ENCODE results near the gene ADAM19.
A peak's percentile ranks its signal among the peaks of the same experiment; 100 is the strongest.

ADAM19 gene

DNA sequence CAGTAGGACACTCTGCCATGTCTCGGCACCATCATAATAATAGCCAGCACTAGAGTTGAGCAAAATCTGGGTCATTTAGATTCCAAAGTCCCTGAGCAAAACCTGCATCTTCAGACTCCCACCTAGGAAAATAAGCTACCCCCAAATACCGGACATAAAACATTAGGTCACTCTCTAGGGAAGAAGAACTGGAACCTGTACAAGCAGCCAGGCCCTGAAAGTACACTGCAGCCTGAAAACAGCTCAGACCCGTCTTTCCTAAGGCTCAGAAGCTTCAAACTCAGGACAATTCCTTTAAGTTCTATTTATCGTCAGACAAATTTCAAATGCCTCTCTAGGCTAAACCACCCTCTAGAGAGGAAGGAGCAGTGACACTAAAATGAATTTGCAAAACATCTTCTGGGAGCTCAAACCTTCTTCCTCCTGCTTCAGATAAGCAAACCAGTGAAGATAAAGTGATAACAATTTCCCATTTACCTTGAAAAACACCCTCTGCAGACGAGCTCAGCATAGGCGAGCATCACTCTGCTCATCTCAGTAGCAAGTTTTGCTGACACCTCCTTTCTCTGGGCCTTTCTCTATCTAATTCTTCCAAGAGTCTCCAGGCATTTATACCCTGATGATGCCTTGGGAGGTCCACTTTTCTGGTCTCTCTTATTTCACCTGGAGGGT is 34.0 kb downstream of the ADAM19 start:
- no peak for DNase-seq

GRCh38 chr5:157540707-157541446 is 34.7 kb downstream of the ADAM19 start:
- peak in 2 of 4 experiments; percentile 4 to 10 for DNase-seq

DNA sequence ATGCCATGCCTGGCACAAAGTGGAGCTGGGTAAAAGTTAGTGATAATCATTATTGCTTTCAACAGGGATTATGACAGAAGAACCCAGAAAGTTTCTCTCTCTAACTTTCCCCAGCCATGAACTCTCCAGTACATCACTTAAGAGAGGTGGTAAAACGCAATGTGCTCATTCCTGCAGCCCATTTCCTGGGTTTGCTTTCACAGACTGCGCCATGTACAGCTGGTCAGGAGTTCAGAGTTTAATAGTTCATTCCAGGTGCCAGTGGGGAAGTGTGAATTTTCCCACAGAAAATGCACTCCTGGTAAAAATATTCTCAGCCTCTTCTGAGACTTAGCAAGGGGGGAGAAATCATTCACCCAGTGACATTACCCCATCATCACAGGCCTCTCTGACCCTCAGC is 35.5 kb downstream of the ADAM19 start:
- no peak for DNase-seq

DNA sequence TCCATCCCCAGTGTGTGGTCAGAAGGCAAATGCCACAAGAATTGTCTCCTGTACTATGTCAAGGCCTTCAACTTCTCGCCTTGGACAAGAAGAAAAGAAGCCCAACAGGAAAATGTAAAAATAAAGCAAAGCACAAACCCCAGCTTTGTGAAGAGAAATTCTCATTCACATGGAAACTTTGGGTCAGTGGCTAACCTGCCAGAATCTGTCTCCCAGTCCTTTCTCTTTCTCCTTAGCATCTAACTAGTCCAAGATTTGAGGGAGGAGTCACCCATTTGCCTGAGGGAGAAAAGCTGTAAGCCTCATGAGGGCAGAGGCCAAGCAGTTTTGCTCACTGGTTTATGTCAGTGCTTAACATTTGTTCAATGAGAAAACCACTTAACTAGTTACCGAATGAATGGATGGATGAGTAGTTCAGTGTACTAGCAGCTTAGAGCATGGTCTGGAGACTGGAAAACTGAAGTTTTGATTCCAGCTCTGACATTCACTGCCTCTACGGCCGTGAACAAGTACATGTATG is 36.0 kb downstream of the ADAM19 start:
- DNase-seq = no peak

DNA sequence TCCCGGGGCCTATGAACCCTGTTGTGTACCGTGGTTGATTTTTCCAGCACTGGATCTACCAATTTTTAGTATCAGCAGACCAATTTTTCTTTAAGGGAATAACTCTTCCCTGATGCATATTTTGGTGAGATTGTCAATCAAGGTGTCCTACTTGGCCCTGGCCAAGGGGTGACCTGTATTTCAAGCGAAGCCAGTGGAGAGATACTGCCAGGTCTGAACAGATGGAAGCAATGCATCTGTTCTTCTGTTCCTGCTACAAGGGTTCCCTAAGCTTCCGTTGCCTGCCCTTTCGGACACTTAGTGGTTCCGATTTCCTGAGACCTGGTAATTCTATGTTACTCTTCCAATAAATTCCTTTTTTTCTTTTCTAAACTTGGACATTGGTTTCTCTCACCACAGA is 37.3 kb downstream of the ADAM19 start:
- DNase-seq = no peak

GRCh38 chr5:157535042-157535865 is 40.3 kb downstream of the ADAM19 start:
- no peak for DNase-seq

GRCh38 chr5:157533011-157533481 is 42.5 kb downstream of the ADAM19 start:
- DNase-seq = no peak

DNA sequence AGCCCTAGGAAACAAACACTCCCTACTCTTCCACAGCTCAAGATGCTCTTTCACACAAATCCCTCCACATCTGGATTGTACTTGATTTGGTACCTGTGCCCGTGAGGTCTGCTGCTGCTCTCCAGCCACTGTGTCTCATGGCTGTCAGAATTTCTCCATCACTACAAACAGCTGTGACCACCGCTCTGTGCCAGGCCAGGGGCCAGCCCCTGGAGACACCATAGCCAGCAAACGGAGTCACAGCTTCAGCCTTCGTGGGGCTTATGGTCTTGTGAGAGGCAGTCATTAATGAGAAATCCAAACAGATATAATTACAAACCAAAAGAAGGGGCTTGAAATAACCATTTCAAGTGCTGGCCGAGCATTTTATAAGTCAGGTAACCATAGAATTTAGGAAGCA is 43.6 kb downstream of the ADAM19 start:
- DNase-seq = no peak

- no peak for DNase-seq
Observed at GRCh38 chr5:157530226-157530972, 45.2 kb downstream of the ADAM19 start.

DNA sequence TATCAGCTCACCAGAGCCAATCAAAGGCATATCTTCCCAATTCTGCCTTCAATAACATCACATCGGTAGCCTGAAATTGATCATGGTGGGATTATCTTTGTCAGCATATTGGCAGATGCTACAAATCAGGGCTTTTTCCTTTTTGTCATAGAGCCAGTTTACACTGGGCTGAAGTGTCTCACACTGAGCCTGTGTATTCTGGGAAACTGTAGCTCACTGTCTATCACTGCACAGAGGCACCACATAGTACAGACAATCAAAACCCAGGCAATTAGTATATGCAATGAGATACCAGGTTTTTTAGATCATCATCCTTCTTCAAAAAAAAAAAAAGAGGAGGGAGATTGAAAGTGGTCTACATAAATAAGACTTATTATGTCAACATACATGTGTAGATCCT is 46.6 kb downstream of the ADAM19 start:
- DNase-seq = no peak

- DNase-seq = no peak
Observed at GRCh38 chr5:157528036-157528632, 47.4 kb downstream of the ADAM19 start.

GRCh38 chr5:157524887-157525286 is 50.7 kb downstream of the ADAM19 start:
- no peak for DNase-seq

GRCh38 chr5:157523976-157524375 is 51.6 kb downstream of the ADAM19 start:
- no peak for DNase-seq

- DNase-seq = no peak
Observed at GRCh38 chr5:157521704-157522029, 53.9 kb downstream of the ADAM19 start.

GRCh38 chr5:157520911-157521703 is 54.5 kb downstream of the ADAM19 start:
- no peak for DNase-seq

- no peak for DNase-seq
Observed at GRCh38 chr5:157519579-157520253, 55.9 kb downstream of the ADAM19 start.

DNA sequence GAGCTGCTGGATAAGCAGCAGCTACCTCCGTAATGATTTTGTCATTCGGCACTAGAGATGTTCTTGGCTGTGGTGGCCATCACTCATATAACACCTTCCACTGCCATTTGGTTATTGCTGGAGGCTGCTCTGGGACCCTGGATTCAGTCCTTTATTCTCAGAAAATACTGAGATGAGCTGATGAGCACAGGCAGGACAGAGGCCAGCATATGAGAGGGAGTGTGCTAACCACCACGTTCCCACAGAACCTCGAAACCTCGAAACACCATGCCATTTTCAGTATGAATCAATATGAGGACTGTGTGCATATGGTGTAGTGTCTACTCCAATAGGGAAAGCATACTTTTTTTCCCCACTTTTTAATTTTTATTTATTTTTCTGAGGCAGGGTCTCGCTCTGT is 56.6 kb downstream of the ADAM19 start:
- DNase-seq = no peak

GRCh38 chr5:157516626-157517325 is 58.8 kb downstream of the ADAM19 start:
- DNase-seq = no peak

GRCh38 chr5:157516006-157516405 is 59.6 kb downstream of the ADAM19 start:
- DNase-seq = no peak

GRCh38 chr5:157514974-157515373 is 60.6 kb downstream of the ADAM19 start:
- no peak for DNase-seq
